ENCODE results near the gene TRAPPC5.

DNA sequence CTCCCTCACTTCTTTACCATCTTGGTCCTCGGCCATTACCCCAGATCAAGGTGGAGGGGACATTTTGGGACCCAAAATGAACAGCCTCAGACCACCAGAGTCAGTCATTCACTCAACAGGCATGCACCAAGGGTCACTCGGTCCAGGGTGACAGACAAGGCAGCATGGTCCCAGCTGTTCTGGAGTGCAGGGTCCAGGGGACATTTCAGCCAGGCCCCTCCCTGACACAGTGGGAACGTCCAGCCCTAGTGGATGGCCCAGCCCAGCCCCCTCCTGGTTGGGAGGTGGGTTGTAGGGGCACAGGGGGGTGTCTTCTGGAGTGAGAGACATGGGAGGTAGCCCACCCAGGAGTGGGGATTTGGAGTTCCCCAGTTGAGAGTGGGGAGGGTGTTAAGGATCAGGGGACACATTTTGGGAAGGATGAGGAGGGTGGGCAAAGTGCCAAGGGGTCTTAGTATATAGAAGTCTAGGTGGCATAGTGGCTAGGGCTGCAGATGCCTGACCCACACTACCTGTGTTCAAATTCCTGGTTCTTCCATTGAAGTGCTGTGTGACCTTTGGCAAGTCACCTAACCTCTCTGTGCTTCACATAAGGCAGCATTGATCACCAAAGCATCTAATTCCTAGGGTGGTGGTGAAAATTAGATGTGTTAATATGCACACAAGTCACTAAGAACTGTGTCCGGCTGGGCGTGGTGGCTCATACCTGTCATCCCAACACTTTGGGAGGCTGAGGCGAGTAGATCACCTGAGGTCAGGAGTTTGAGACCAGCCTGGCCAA lies 23.8 kb downstream of the TRAPPC5 start:
- TF ChIP-seq POLR2AphosphoS5 (IDR thresholded peaks at IDR 0.05; ENCODE audit: low read depth, low read length) = no peak
- TF ChIP-seq POLR2A (IDR thresholded peaks at IDR 0.05; ENCODE audit: low read depth, low read length) = no peak
